NCI-H1694 (cell line): ENCODE data around the gene TPSB2.

ENCODE experiments used
- DNase-seq: peaks from one replicate; lab custom pipeline; 2025; lab: John Stamatoyannopoulos, UW

The TPSB2 gene

GRCh38 chr16:1182950-1183907 is 46.8 kb downstream of the TPSB2 start:
- DNase-seq: no peak

DNA sequence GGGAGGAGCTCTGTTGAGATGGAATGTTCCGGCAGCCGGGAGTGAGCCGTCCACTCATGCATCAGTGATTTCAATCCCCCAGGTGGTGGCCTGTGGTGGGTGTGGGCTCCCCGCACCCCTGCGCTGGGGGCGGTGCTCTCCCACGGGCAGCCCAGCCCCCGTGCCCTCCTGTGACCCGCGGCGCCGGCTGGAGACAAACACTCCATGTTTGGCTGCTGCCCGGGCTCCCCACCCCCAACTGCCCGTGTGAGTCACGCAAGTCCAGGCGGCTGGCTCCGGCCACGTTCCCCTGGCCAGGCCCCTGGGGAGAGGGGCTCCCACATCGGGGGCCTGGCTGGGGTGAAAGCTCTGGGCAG is 47.7 kb downstream of the TPSB2 start:
- DNase-seq: no peak

- no peak for DNase-seq
Observed at GRCh38 chr16:1181404-1182315, 48.3 kb downstream of the TPSB2 start.

GRCh38 chr16:1180549-1181403 is 49.2 kb downstream of the TPSB2 start:
- DNase-seq: no peak
